IMR-90 (cell line): ENCODE results near the gene IDH3G. TPM values are rescaled to one million over a fixed set of nuclear protein-coding genes. Genes with fewer than 3 reads are reported as not detected.

Experiments used
- ATAC-seq: fragments of 200-7000 bp; cut with Tn5 transposase; 2 replicates; pipeline ENCODE4 v1.9.1; 2020; ENCODE audit warnings: low read depth, mild to moderate bottlenecking, moderate library complexity
- BruUV-seq: library from RNA; stranded (reverse); fragments of 400-500 nt; replicated peaks from 2 replicates; lab custom pipeline; 2021; lab: Mats Ljungman, UMichigan
- CTCF ChIA-PET: fragments of 300-600 bp; formaldehyde crosslinking; extraction: SDS; loops from one replicate; lab custom pipeline; 2021; ENCODE audit warnings: antibody characterized with exemption; lab: Yijun Ruan, JAX
- POLR2A ChIA-PET: fragments of 300-600 bp; sonication (Branson Sonifier 250); formaldehyde crosslinking; loops from one replicate; lab custom pipeline; 2022; ENCODE audit warnings: antibody characterized with exemption; ENCODE audit not compliant: unreplicated experiment; lab: Charles Lee
- DNase-seq: peaks from one replicate; pipeline ENCODE4 v3.0.0; 2013
- H2AFZ ChIP-seq: replicated peaks from 2 replicates; pipeline ENCODE3; 2013; ENCODE audit warnings: low read length, mild to moderate bottlenecking; ENCODE audit not compliant: poor library complexity
- H2AK5ac ChIP-seq: 2 replicates; pipeline ENCODE4 v1.6.1; 2013; ENCODE audit warnings: low read depth, low read length, inconsistent platforms
- H2AK9ac ChIP-seq: replicated peaks from 2 replicates; pipeline ENCODE3; 2013; ENCODE audit warnings: mild to moderate bottlenecking, low read depth, low read length, moderate library complexity; ENCODE audit not compliant: poor library complexity
- H2BK120ac ChIP-seq: 2 replicates; pipeline ENCODE4 v1.6.1; 2013; ENCODE audit warnings: low read depth, low read length, inconsistent platforms
- H2BK15ac ChIP-seq: 3 replicates; pipeline ENCODE4 v1.6.1; 2013; ENCODE audit warnings: low read depth, low read length, inconsistent platforms
- H2BK20ac ChIP-seq: 2 replicates; pipeline ENCODE4 v1.6.1; 2013; ENCODE audit warnings: low read depth, mild to moderate bottlenecking, inconsistent platforms, low read length, moderate library complexity
- H2BK5ac ChIP-seq: 2 replicates; pipeline ENCODE4 v1.6.1; 2013; ENCODE audit warnings: mild to moderate bottlenecking, low read depth, low read length, inconsistent platforms; ENCODE audit not compliant: poor library complexity, severe bottlenecking
- H3K14ac ChIP-seq: replicated peaks from 2 replicates; pipeline ENCODE4 v1.6.1; 2013; ENCODE audit warnings: low read depth, low read length, inconsistent platforms
- H3K18ac ChIP-seq: 2 replicates; pipeline ENCODE4 v1.6.1; 2013; ENCODE audit warnings: low read depth, low read length, control low read depth
- H3K23ac ChIP-seq: 2 replicates; pipeline ENCODE4 v1.6.1; 2013; ENCODE audit warnings: low read depth, low read length, inconsistent platforms
- H3K27ac ChIP-seq: 2 replicates; pipeline ENCODE4 v1.5.1; 2013; ENCODE audit warnings: mild to moderate bottlenecking, control low read depth, low read length; ENCODE audit not compliant: insufficient read depth
- H3K27me3 ChIP-seq: 2 replicates; pipeline ENCODE4 v1.6.1; 2013; ENCODE audit warnings: low read length; ENCODE audit not compliant: control insufficient read depth, insufficient read depth
- H3K36me3 ChIP-seq: 2 replicates; pipeline ENCODE4 v1.6.1; 2013; ENCODE audit warnings: low read length, mixed read lengths; ENCODE audit not compliant: control insufficient read depth, insufficient read depth
- H3K4ac ChIP-seq: 2 replicates; pipeline ENCODE4 v1.6.1; 2013; ENCODE audit warnings: low read depth, low read length, inconsistent platforms
- H3K4me1 ChIP-seq: 2 replicates; pipeline ENCODE4 v1.6.1; 2013; ENCODE audit warnings: low read length, mixed read lengths; ENCODE audit not compliant: control insufficient read depth, insufficient read depth
- H3K4me2 ChIP-seq: 2 replicates; pipeline ENCODE4 v1.6.1; 2013; ENCODE audit warnings: low read depth, mild to moderate bottlenecking, control low read depth, low read length, moderate library complexity
- H3K4me3 ChIP-seq: 2 replicates; pipeline ENCODE4 v1.5.1; 2013; ENCODE audit warnings: low read depth, mild to moderate bottlenecking, control low read depth, low read length, moderate library complexity; ENCODE audit not compliant: insufficient read depth
- H3K56ac ChIP-seq: 2 replicates; pipeline ENCODE4 v1.6.1; 2013; ENCODE audit warnings: low read length, inconsistent platforms; ENCODE audit not compliant: insufficient read depth; ENCODE audit errors: extremely low read depth
- H3K79me1 ChIP-seq, 2 experiments: 2 replicates each; pipeline ENCODE4 v1.6.1; 2013; ENCODE audit warnings: low read length in 2 of 2, inconsistent platforms in 1 of 2, low read depth in 1 of 2
- H3K9ac ChIP-seq: 2 replicates; pipeline ENCODE4 v1.6.1; 2013; ENCODE audit warnings: low read depth, low read length, control low read depth
- H3K9me1 ChIP-seq: 2 replicates; pipeline ENCODE4 v1.6.1; 2013; ENCODE audit warnings: low read length, inconsistent platforms; ENCODE audit not compliant: insufficient read depth
- H3K9me3 ChIP-seq: 2 replicates; pipeline ENCODE4 v1.6.1; 2013; ENCODE audit warnings: low read length; ENCODE audit not compliant: control insufficient read depth, insufficient read depth
- H4K20me1 ChIP-seq: 2 replicates; pipeline ENCODE4 v1.6.1; 2013; ENCODE audit warnings: low read length, inconsistent platforms; ENCODE audit not compliant: insufficient read depth
- H4K5ac ChIP-seq: 2 replicates; pipeline ENCODE4 v1.6.1; 2013; ENCODE audit warnings: mild to moderate bottlenecking, low read depth, low read length, control low read depth
- H4K8ac ChIP-seq, 2 experiments: 2 replicates each; pipeline ENCODE4 v1.6.1; 2013; ENCODE audit warnings: low read depth in 2 of 2, low read length in 2 of 2, control low read depth in 1 of 2, inconsistent platforms in 1 of 2
- H4K91ac ChIP-seq: 2 replicates; pipeline ENCODE4 v1.6.1; 2013; ENCODE audit warnings: low read depth, low read length, inconsistent platforms; ENCODE audit not compliant: insufficient read depth
- CEBPB ChIP-seq: IDR thresholded peaks from 2 replicates; pipeline ENCODE4 v1.6.1; 2012; ENCODE audit warnings: low read depth, low read length, improper control_type of control experiment
- MAFK ChIP-seq: IDR thresholded peaks from 2 replicates; pipeline ENCODE4 v1.6.1; 2012; ENCODE audit warnings: low read depth, low read length, improper control_type of control experiment
- MXI1 ChIP-seq: IDR thresholded peaks from 2 replicates; pipeline ENCODE4 v1.6.1; 2012; ENCODE audit warnings: low read depth, mild to moderate bottlenecking, low read length, moderate library complexity, borderline replicate concordance
- POLR2A ChIP-seq: IDR thresholded peaks from 2 replicates; pipeline ENCODE4 v1.6.1; 2012; ENCODE audit warnings: mild to moderate bottlenecking, low read depth, low read length
- RAD21 ChIP-seq: IDR thresholded peaks from 2 replicates; pipeline ENCODE4 v1.6.1; 2012; ENCODE audit warnings: low read length, improper control_type of control experiment
- RCOR1 ChIP-seq: IDR thresholded peaks from 2 replicates; pipeline ENCODE4 v1.6.1; 2012; ENCODE audit warnings: mild to moderate bottlenecking, low read length, improper control_type of control experiment; ENCODE audit not compliant: insufficient replicate concordance
- RFX5 ChIP-seq: IDR thresholded peaks from 2 replicates; pipeline ENCODE4 v1.8.0; 2012; ENCODE audit warnings: low read depth, mild to moderate bottlenecking, low read length, moderate library complexity
- WGBS, 2 experiments: methylation state at CpG; one replicate each; pipeline versions ENCODE4 v1.1.5 to v1.1.7; 2013; ENCODE audit warnings: missing lambda C conversion rate in 2 of 2; ENCODE audit not compliant: insufficient read length in 1 of 2; ENCODE audit errors: extremely low coverage in 2 of 2; 5-methylcytosine and 5-hydroxymethylcytosine counted together
- dilution Hi-C: fragments of 300-500 bp; cut with HindIII; formaldehyde crosslinking; loops from one replicate; pipeline ENCODE4 v1.14.3; 2018; ENCODE audit warnings: low sequenced_read_pairs; ENCODE audit not compliant: unreplicated experiment
- in situ Hi-C: fragments of 300-500 bp; cut with MboI; formaldehyde crosslinking; loops from 3 replicates; pipeline ENCODE4 v1.14.3; 2019; ENCODE audit warnings: low sequenced_read_pairs, inconsistent platforms, mixed read lengths
- intact Hi-C: fragments of 100-400 bp; cut with micrococcal nuclease; formaldehyde crosslinking; loops from 2 replicates; pipeline ENCODE4 v1.10.0; 2022
- polyA plus RNA-seq, 3 experiments: library from polyadenylated mRNA; depleted of rRNA; stranded (reverse); fragments of >200 nt; gene quantifications; 2 replicates each; pipeline ENCODE4 v1.2.3, GENCODE V29; 2012; ENCODE audit warnings: low replicate concordance in 1 of 3
- total RNA-seq: library from RNA; depleted of rRNA; stranded (reverse); fragments of >200 nt; gene quantifications from 2 replicates; pipeline ENCODE4 v1.2.3, GENCODE V29; 2012
- TF ChIP-seq, protein P1 (sequence below): fragments of 150-350 bp; IDR thresholded peaks from 2 replicates; pipeline ENCODE4 v1.6.1; 2016; ENCODE audit warnings: low read depth, mild to moderate bottlenecking, low read length, moderate library complexity, borderline replicate concordance
- TF ChIP-seq, protein P2 (sequence below): fragments of 150-350 bp; IDR thresholded peaks from 2 replicates; pipeline ENCODE4 v1.6.1; 2017; ENCODE audit warnings: mild to moderate bottlenecking, antibody characterized with exemption, low read length, low read depth

Gene IDH3G
- total and polyA plus RNA-seq, 2 of the 4 experiments (the other 2 are of a cell fraction), result 79.4 to 85.7 TPM

DNA sequence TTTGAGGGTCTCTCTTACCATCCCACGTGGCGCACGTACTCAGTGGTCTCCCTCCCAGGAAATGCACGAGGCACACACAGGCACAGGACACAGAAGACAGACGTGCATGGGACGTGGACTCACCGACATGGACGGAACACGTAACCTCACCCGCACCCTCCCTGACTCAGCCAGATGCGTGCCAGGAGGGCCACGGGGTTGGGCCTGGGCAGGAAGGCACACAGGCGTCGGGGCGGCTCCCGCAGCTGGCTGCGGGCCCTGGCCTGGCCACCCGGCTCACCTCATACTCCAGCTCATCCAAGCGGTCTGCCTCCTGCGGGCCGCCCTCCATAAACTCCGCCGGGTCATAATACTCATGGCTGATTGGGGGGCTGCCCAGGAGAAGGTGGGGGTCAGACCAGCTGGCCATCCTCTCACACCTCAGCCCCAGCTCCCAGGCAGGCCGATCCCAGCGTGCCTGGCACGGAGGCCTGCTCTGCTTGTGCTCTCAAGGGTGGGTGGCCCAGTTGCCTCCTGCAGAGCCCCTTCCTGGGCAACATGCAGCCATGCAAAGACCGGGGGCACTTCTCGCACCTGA, 12.9 kb upstream of the IDH3G start:
- ChIA-PET CTCF (no interaction called here), POLR2A (no interaction called here)
- 87% methylated on average over 7 of the region's 28 CpGs; no CpG with 5 or more reads in 1 of the 2 experiments for WGBS, 2 experiments

More for the DNA sequence above, 12.9 kb upstream of the IDH3G start:
- no peak overlapping the region for H2BK120ac ChIP-seq
- no peak overlapping the region for H3K4ac ChIP-seq
- H3K14ac ChIP-seq, result no peak overlapping the region
- ATAC-seq (no peak), DNase-seq (no peak)
- no peak overlapping the region for H3K9ac ChIP-seq
- intact Hi-C loops, result no loop called here
- TF ChIP-seq CEBPB (no peak), RAD21 (no peak), POLR2A (no peak), MAFK (no peak), RCOR1 (no peak), MXI1 (no peak), RFX5 (no peak)
- TF ChIP-seq, protein P1, sequence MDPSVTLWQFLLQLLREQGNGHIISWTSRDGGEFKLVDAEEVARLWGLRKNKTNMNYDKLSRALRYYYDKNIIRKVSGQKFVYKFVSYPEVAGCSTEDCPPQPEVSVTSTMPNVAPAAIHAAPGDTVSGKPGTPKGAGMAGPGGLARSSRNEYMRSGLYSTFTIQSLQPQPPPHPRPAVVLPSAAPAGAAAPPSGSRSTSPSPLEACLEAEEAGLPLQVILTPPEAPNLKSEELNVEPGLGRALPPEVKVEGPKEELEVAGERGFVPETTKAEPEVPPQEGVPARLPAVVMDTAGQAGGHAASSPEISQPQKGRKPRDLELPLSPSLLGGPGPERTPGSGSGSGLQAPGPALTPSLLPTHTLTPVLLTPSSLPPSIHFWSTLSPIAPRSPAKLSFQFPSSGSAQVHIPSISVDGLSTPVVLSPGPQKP, result no peak
- TF ChIP-seq, protein P2, sequence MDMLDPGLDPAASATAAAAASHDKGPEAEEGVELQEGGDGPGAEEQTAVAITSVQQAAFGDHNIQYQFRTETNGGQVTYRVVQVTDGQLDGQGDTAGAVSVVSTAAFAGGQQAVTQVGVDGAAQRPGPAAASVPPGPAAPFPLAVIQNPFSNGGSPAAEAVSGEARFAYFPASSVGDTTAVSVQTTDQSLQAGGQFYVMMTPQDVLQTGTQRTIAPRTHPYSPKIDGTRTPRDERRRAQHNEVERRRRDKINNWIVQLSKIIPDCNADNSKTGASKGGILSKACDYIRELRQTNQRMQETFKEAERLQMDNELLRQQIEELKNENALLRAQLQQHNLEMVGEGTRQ, result no peak
- in situ Hi-C loops, result no loop called here
- no peak overlapping the region for H4K8ac ChIP-seq
- H3K27me3 ChIP-seq, result peaks cover 5% of the 10 kb centered on the region
- H3K4me2 ChIP-seq, result no peak overlapping the region
- H3K27ac ChIP-seq, result no peak overlapping the region
- no peak overlapping the region for H2BK15ac ChIP-seq
- no peak overlapping the region for H3K18ac ChIP-seq
- H3K56ac ChIP-seq, result no peak overlapping the region
- no peak overlapping the region for H3K23ac ChIP-seq
- H3K79me1 ChIP-seq, result no peaks in the 10 kb centered on the region
- no peak overlapping the region for H4K5ac ChIP-seq
- H2AK5ac ChIP-seq, result no peak overlapping the region
- no TSS peak for BruUV-seq
- H3K36me3 ChIP-seq, result no peaks in the 10 kb centered on the region
- H4K20me1 ChIP-seq, result no peaks in the 10 kb centered on the region
- H3K4me3 ChIP-seq, result no peak overlapping the region
- dilution Hi-C loops, result no loop called here
- no peak overlapping the region for H2BK5ac ChIP-seq
- H3K4me1 ChIP-seq, result no peaks in the 10 kb centered on the region
- H4K91ac ChIP-seq, result no peak overlapping the region
- H2AK9ac ChIP-seq, result no peak overlapping the region
- no peak overlapping the region for H2BK20ac ChIP-seq
- H3K9me3 ChIP-seq, result peaks cover 6% of the 10 kb centered on the region
- peak overlapping the region; percentile 14 for H2AFZ ChIP-seq
- H3K9me1 ChIP-seq, result no peaks in the 10 kb centered on the region
